ENCODE results near the gene NPAS1. TPM values are rescaled to one million over a fixed set of nuclear protein-coding genes. Genes with fewer than 3 reads are reported as not detected.

Gene NPAS1
- total and polyA plus RNA-seq, 2 of the 13 experiments (the other 11 are each of a cell fraction or from before 2014, with no cell fraction given): 0.35 to 2.9 TPM

DNA sequence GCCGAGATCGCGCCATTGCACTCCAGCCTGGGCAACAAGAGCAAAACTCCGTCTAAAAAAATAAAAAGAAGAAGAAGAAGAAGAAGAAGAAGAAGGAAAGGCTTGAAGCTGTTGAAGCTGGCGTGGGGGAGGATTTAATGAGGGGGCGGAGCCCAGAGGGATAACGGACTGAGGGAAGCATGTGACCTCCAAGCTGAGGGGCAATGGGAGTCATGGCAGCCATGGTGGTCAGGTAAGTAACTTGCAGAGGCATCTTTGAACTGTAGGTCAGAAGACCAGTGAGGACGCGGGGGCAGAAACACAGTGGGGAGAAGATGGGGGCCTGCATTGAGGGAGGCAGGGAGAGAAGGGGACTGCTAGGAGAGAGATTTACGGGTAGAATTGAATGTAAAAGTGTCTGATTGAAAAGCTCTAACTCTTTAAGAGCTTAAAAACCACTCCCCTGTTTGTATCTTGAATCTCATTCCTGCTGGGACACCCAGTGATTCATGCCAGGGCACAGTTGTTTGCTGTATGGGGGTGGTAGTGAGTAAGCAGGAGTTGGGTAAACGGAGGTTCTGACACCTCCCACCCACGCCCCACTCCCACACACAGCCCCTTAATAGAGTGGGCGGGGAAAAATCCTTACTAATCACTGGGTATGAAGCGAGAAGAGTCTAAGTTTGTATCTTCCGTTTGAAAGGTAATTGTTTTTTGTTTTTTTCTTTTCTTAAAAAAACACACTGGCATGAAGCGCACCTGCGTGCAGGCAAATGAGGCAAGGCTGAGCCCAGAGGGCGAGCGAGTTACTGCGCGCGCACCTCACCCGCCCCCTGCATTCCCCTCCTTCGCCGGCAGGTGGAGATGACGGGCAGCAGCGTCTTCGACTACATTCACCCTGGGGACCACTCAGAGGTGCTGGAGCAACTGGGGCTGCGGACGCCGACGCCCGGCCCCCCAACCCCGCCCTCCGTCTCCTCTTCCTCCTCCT is 15.8 kb downstream of the NPAS1 start (continued):
- TF ChIP-seq, protein P1, sequence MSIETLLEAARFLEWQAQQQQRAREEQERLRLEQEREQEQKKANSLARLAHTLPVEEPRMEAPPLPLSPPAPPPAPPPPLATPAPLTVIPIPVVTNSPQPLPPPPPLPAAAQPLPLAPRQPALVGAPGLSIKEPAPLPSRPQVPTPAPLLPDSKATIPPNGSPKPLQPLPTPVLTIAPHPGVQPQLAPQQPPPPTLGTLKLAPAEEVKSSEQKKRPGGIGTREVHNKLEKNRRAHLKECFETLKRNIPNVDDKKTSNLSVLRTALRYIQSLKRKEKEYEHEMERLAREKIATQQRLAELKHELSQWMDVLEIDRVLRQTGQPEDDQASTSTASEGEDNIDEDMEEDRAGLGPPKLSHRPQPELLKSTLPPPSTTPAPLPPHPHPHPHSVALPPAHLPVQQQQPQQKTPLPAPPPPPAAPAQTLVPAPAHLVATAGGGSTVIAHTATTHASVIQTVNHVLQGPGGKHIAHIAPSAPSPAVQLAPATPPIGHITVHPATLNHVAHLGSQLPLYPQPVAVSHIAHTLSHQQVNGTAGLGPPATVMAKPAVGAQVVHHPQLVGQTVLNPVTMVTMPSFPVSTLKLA (IDR thresholded peaks at IDR 0.05): no peak
- no peak for TF ChIP-seq SMARCC2 (IDR thresholded peaks at IDR 0.05)
- no peak for TF ChIP-seq ETV6 (CRISPR knock-in tag; conservative IDR thresholded peaks at IDR 0.05)
- no peak for TF ChIP-seq SNAPC2 (CRISPR knock-in tag; IDR thresholded peaks at IDR 0.05)
- no peak for TF ChIP-seq YY1 (IDR thresholded peaks at IDR 0.05; ENCODE audit: insufficient read depth, insufficient replicate concordance, low read depth, low read length)
- no peak for TF ChIP-seq SP4 (CRISPR knock-in tag; IDR thresholded peaks at IDR 0.05)
- no peak for TF ChIP-seq ZNF747 (CRISPR knock-in tag; IDR thresholded peaks at IDR 0.05; ENCODE audit: borderline replicate concordance)
- TF ChIP-seq ZNF383 (CRISPR knock-in tag; IDR thresholded peaks at IDR 0.05; ENCODE audit: borderline replicate concordance): no peak
- no peak for TF ChIP-seq MAFG (CRISPR knock-in tag; IDR thresholded peaks at IDR 0.05)
- TF ChIP-seq PCBP1 (IDR thresholded peaks at IDR 0.05; ENCODE audit: borderline replicate concordance, low read depth, low read length): no peak
- no peak for TF ChIP-seq PAWR (CRISPR knock-in tag; IDR thresholded peaks at IDR 0.05; ENCODE audit: borderline replicate concordance)
- TF ChIP-seq, protein P2, sequence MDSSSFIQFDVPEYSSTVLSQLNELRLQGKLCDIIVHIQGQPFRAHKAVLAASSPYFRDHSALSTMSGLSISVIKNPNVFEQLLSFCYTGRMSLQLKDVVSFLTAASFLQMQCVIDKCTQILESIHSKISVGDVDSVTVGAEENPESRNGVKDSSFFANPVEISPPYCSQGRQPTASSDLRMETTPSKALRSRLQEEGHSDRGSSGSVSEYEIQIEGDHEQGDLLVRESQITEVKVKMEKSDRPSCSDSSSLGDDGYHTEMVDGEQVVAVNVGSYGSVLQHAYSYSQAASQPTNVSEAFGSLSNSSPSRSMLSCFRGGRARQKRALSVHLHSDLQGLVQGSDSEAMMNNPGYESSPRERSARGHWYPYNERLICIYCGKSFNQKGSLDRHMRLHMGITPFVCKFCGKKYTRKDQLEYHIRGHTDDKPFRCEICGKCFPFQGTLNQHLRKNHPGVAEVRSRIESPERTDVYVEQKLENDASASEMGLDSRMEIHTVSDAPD (CRISPR knock-in tag; IDR thresholded peaks at IDR 0.05): no peak
- TF ChIP-seq ZFY (CRISPR knock-in tag; IDR thresholded peaks at IDR 0.05): no peak
- TF ChIP-seq ZNF510 (CRISPR knock-in tag; IDR thresholded peaks at IDR 0.05; ENCODE audit: low read depth): no peak
- TF ChIP-seq, protein P3, sequence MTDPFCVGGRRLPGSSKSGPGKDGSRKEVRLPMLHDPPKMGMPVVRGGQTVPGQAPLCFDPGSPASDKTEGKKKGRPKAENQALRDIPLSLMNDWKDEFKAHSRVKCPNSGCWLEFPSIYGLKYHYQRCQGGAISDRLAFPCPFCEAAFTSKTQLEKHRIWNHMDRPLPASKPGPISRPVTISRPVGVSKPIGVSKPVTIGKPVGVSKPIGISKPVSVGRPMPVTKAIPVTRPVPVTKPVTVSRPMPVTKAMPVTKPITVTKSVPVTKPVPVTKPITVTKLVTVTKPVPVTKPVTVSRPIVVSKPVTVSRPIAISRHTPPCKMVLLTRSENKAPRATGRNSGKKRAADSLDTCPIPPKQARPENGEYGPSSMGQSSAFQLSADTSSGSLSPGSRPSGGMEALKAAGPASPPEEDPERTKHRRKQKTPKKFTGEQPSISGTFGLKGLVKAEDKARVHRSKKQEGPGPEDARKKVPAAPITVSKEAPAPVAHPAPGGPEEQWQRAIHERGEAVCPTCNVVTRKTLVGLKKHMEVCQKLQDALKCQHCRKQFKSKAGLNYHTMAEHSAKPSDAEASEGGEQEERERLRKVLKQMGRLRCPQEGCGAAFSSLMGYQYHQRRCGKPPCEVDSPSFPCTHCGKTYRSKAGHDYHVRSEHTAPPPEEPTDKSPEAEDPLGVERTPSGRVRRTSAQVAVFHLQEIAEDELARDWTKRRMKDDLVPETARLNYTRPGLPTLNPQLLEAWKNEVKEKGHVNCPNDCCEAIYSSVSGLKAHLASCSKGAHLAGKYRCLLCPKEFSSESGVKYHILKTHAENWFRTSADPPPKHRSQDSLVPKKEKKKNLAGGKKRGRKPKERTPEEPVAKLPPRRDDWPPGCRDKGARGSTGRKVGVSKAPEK (CRISPR knock-in tag; IDR thresholded peaks at IDR 0.05; ENCODE audit: borderline replicate concordance): no peak
- TF ChIP-seq, protein P4, sequence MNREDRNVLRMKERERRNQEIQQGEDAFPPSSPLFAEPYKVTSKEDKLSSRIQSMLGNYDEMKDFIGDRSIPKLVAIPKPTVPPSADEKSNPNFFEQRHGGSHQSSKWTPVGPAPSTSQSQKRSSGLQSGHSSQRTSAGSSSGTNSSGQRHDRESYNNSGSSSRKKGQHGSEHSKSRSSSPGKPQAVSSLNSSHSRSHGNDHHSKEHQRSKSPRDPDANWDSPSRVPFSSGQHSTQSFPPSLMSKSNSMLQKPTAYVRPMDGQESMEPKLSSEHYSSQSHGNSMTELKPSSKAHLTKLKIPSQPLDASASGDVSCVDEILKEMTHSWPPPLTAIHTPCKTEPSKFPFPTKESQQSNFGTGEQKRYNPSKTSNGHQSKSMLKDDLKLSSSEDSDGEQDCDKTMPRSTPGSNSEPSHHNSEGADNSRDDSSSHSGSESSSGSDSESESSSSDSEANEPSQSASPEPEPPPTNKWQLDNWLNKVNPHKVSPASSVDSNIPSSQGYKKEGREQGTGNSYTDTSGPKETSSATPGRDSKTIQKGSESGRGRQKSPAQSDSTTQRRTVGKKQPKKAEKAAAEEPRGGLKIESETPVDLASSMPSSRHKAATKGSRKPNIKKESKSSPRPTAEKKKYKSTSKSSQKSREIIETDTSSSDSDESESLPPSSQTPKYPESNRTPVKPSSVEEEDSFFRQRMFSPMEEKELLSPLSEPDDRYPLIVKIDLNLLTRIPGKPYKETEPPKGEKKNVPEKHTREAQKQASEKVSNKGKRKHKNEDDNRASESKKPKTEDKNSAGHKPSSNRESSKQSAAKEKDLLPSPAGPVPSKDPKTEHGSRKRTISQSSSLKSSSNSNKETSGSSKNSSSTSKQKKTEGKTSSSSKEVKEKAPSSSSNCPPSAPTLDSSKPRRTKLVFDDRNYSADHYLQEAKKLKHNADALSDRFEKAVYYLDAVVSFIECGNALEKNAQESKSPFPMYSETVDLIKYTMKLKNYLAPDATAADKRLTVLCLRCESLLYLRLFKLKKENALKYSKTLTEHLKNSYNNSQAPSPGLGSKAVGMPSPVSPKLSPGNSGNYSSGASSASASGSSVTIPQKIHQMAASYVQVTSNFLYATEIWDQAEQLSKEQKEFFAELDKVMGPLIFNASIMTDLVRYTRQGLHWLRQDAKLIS (CRISPR knock-in tag; IDR thresholded peaks at IDR 0.05): no peak
- TF ChIP-seq, protein P5, sequence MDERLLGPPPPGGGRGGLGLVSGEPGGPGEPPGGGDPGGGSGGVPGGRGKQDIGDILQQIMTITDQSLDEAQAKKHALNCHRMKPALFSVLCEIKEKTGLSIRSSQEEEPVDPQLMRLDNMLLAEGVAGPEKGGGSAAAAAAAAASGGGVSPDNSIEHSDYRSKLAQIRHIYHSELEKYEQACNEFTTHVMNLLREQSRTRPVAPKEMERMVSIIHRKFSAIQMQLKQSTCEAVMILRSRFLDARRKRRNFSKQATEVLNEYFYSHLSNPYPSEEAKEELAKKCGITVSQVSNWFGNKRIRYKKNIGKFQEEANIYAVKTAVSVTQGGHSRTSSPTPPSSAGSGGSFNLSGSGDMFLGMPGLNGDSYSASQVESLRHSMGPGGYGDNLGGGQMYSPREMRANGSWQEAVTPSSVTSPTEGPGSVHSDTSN (CRISPR knock-in tag; IDR thresholded peaks at IDR 0.05): no peak
- TF ChIP-seq ZNF746 (CRISPR knock-in tag; IDR thresholded peaks at IDR 0.05): no peak
